Measurements from ENCODE around the gene GALNT13. TPM values are rescaled to one million over a fixed set of nuclear protein-coding genes. Genes with fewer than 3 reads are reported as not detected.

Gene GALNT13
- total RNA-seq, 2 experiments from 2014 or later, result not detected

DNA sequence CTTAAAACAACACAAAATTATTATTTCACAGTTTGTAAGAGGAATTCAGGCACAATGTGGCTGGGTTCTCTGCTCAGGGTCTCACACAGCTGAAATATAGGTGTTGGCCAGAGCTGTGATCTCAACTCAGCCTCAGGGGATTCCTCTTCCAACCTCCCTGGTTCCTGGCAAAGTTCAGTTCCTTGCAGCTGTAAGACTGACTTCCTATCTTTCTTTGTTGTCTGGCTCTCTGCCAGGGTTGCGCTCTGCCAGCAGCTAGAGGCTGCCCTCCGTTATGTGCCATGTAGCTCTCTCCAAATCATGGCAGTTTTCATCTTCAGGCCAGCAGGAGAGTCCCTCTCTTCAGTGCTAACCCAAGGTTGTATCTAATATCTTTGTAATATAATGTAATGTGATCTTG is 554.3 kb downstream of the GALNT13 start:
- H3K4me3 Mint-ChIP-seq, result no peak overlapping the region
- CTCF ChIA-PET, result no interaction called here
- H3K4me1 Mint-ChIP-seq, result no peaks in the 10 kb centered on the region

DNA sequence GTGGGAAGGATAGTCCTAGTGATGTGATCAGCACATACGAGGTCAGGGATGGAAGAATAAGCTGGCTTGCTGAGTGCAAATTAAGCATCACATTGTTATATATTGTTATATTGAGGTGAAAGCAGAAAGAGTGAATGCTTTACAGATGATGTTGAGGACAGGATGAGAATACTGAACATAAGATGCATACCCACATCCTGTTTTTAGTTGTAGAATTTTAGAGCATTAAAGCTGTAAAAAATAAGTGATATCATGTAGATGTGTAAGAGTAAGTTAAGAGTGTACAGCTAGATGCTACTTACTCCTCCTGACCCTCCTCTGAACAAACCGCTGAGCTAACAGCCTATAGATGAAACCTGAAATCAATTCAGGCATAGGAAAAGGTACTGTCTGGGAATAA is 555.7 kb downstream of the GALNT13 start:
- no peaks in the 10 kb centered on the region for H3K36me3 Mint-ChIP-seq
- H3K4me3 Mint-ChIP-seq, result no peak overlapping the region
- H3K27me3 Mint-ChIP-seq, result no peaks in the 10 kb centered on the region
- DNase-seq (no peak), ATAC-seq (no peak)
- no peak overlapping the region for H3K27ac Mint-ChIP-seq
- peaks cover 13% of the 10 kb centered on the region for H3K9me3 Mint-ChIP-seq (ENCODE audit: low read depth)
- no peaks in the 10 kb centered on the region for H3K4me1 Mint-ChIP-seq
- CTCF ChIA-PET, result no interaction called here

More for the DNA sequence above, 554.3 kb downstream of the GALNT13 start:
- H3K27ac Mint-ChIP-seq, result no peak overlapping the region
- peaks cover 12% of the 10 kb centered on the region for H3K9me3 Mint-ChIP-seq (ENCODE audit: low read depth)
- DNase-seq (no peak), ATAC-seq (no peak)
- no peaks in the 10 kb centered on the region for H3K36me3 Mint-ChIP-seq
- no peaks in the 10 kb centered on the region for H3K27me3 Mint-ChIP-seq

DNA sequence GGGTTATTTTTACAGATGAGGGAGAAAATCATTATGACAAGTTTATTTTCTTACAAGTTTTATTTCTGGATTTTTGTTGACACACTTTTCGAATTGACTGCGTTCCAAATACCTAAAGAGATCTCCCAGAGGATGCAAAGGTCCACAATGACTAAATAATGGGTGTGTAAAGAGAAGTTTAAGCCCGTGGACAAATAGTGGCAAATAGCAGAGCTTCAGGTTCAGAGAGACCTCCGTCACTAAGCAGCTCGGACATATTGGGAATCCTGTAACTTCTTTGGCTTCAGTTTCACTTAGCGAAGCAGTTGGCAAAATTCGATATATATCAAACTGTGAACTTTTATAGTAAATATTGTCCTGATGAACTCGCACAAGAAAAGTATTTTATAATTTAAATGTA is 556.3 kb downstream of the GALNT13 start:
- no peaks in the 10 kb centered on the region for H3K36me3 Mint-ChIP-seq
- H3K27ac Mint-ChIP-seq, result no peak overlapping the region
- CTCF ChIA-PET, result no interaction called here

DNA sequence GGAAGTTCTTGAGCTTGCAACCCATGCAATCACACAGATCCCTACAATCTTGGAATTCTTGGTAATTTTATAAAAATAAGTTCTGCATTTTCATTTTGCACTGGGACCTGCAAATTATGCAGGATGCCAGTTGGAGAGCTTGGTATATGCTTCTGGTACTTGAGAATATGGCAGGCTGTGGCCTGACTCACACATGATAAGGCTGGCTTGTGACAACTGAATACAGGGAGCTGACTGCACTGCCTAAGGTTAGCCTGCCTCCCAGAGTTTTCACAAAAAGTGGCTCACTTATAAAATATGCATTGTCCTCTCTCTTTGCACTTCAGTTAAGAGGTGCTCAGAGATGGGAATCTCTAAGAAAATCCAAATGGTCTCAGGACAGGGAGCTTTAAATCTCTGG is 561.3 kb downstream of the GALNT13 start:
- CTCF ChIA-PET, result no interaction called here
- DNase-seq, result no peak
- peaks cover 13% of the 10 kb centered on the region for H3K9me3 Mint-ChIP-seq (ENCODE audit: low read depth)
- ATAC-seq, result no peak
- H3K4me3 Mint-ChIP-seq, result no peak overlapping the region
- H3K27ac Mint-ChIP-seq, result no peak overlapping the region
- H3K36me3 Mint-ChIP-seq, result no peaks in the 10 kb centered on the region
- H3K27me3 Mint-ChIP-seq, result no peaks in the 10 kb centered on the region
- H3K4me1 Mint-ChIP-seq, result no peaks in the 10 kb centered on the region

More for the DNA sequence above, 556.3 kb downstream of the GALNT13 start:
- DNase-seq (no peak), ATAC-seq (no peak)
- Mint-ChIP-seq H3K27me3 (no peaks in the 10 kb centered on the region), H3K9me3 (ENCODE audit: low read depth) (peaks cover 15% of the 10 kb centered on the region), H3K4me1 (no peaks in the 10 kb centered on the region), H3K4me3 (no peak overlapping the region)

DNA sequence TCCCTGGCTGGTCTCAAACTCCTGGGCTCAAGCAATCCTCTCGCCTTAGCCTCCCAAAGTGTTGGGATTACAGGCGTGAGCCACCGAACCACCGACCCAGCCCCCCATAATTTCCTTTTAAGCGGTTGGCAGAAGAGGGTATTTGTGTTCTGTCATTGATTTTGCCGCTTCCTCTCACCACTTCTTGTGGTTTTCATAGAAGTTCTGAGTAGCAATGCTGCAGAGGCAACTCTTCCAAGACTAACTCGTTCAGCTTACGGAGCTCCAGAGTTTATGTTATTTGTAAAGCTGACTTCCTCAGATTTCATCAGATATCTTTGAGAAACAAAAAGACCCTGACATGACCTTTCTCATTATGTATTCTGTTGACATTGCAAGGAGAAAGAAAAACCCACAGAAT is 565.4 kb downstream of the GALNT13 start:
- Mint-ChIP-seq H3K27me3 (no peaks in the 10 kb centered on the region), H3K4me1 (no peaks in the 10 kb centered on the region), H3K4me3 (no peak overlapping the region), H3K27ac (no peak overlapping the region), H3K9me3 (ENCODE audit: low read depth) (peaks cover 2% of the 10 kb centered on the region), H3K36me3 (no peaks in the 10 kb centered on the region)
- ATAC-seq, result no peak
- no peak for DNase-seq
- CTCF ChIA-PET, result no interaction called here

DNA sequence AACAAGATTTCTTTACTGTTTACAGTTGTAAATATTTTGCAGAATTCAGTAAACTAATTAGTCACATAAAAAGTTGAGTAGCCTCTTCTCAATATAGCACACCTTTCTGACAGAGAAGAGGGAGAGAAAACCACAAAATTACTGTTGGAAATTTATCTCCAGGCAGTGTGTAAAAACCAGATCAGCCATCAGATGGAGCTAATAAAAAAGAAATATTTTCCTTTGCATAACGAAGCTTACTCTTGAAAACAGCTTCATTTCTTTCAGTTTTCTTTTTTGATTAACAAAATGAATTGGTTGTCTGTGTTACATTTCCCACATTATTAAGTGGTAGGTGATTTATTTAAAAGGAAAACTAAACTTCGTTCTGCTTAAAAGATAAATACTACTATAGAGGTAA is 567.4 kb downstream of the GALNT13 start:
- ATAC-seq (no peak), DNase-seq (no peak)
- no peak overlapping the region for H3K27ac Mint-ChIP-seq
- H3K4me1 Mint-ChIP-seq, result no peaks in the 10 kb centered on the region
- H3K36me3 Mint-ChIP-seq, result no peaks in the 10 kb centered on the region
- H3K4me3 Mint-ChIP-seq, result no peak overlapping the region
- CTCF ChIA-PET, result no interaction called here
- H3K27me3 Mint-ChIP-seq, result no peaks in the 10 kb centered on the region
- H3K9me3 Mint-ChIP-seq (ENCODE audit: low read depth), result no peaks in the 10 kb centered on the region

DNA sequence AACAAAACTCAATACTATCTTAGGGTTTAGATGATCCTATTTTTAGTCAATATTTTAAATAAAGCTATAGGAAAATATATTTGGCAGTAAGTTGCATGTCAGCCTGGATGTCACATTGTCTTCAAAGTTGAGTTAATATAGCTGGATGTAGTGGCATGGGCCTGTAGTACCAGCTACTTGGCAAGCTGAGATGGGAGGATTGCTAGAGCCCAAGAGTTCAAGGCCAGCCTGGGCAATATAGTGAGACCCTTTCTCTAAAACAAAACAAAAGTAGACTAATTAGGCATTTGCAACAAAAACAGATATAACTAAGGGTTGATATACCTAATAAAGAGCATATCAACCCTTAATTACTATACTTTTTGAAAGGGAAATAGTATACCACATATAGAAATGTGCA is 572.2 kb downstream of the GALNT13 start:
- CTCF ChIA-PET, result no interaction called here
- Mint-ChIP-seq H3K36me3 (no peaks in the 10 kb centered on the region), H3K27ac (no peak overlapping the region), H3K27me3 (no peaks in the 10 kb centered on the region), H3K4me3 (no peak overlapping the region), H3K4me1 (no peaks in the 10 kb centered on the region), H3K9me3 (ENCODE audit: low read depth) (no peaks in the 10 kb centered on the region)
- ATAC-seq (no peak), DNase-seq (no peak)

DNA sequence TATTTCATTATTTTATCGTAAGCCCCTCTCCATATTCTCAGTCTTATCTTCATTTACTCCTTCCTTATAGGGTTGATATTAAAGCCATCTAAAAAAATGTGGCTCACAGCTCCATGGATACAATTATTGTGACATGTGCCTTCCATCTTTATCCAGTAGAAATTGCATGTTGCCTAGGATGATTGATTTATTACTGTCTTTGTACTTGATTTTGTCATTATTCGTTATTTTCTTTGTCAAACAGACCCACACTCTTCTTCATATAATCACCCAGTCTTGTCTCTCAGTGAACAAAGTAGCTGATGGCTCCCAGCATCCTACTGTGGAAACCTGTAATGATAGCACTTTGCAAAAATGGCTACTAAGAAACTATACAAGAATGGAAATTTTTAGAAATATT is 574.6 kb downstream of the GALNT13 start:
- no peaks in the 10 kb centered on the region for H3K9me3 Mint-ChIP-seq (ENCODE audit: low read depth)

DNA sequence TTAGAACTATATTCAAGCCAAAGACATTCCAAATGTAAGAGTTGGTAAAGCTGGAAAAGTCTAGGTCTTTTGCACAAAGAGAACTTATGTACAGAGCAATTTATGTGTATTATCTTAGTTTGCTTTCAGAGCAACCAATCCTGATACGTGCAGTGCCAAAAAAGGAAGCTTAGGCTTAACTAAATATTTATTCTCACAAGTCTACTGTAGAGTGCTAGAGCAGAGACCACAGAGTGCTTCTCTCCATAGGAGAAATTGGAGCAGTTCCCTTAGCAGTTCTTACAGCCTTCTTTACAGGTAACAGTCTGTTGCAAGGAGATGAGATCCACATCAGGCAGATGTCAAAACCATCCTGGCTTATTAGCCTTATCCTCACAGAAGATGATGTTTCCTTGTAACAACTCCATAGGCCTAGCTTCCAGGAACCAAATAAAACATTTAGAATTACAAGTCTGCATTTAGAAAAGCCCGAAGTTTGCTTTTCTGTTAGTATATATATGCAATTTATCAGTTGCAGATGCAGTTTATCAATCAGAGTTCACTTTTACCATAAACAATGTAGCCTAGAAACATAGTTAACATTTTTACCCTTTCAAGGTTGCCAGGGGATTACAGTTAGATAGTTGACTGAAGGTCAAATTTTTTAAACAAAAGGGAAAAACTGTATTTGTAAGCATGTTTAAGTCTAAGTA is 576.2 kb downstream of the GALNT13 start:
- CTCF ChIA-PET, result no interaction called here
- Mint-ChIP-seq H3K27me3 (no peaks in the 10 kb centered on the region), H3K36me3 (no peaks in the 10 kb centered on the region), H3K9me3 (ENCODE audit: low read depth) (no peaks in the 10 kb centered on the region), H3K4me1 (no peaks in the 10 kb centered on the region), H3K27ac (no peak overlapping the region), H3K4me3 (no peak overlapping the region)
- ATAC-seq, result no peak
- no peak for DNase-seq

More for the DNA sequence above, 574.6 kb downstream of the GALNT13 start:
- Mint-ChIP-seq H3K4me1 (no peaks in the 10 kb centered on the region), H3K27ac (no peak overlapping the region), H3K27me3 (no peaks in the 10 kb centered on the region), H3K4me3 (no peak overlapping the region), H3K36me3 (no peaks in the 10 kb centered on the region)
- no peak for DNase-seq
- CTCF ChIA-PET, result no interaction called here
- no peak for ATAC-seq

DNA sequence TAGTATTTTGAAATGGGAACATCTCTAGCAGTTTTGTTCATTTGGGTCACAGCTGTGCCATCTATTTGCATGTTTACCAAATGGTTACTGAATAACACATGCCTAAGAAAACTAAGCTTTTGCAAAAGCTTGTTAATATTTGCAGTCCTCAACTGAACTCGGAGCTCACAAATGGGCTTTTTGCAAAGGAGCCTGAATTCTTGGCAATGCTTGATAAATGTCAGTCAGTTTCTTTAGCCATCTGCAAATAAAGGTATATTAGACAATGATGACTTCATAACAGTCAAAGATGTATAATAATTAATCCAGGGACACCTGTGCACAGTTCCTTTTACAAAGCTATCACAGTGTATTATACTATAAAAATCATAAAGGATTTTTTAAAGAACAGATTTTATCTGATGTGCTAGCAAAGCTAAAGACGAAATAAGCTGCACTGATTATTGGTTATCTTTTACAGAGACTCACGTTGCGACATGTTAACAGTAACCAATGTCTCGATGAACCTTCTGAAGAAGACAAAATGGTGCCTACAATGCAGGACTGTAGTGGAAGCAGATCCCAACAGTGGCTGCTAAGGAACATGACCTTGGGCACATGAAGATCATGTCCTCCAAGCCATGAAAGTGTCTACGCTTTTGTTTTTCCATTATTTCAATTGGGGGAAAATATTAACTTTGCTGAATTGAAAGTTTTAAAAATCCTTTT is 578.4 kb downstream of the GALNT13 start:
- Mint-ChIP-seq H3K9me3 (ENCODE audit: low read depth) (no peaks in the 10 kb centered on the region), H3K27ac (no peak overlapping the region), H3K27me3 (no peaks in the 10 kb centered on the region), H3K4me3 (no peak overlapping the region), H3K4me1 (no peaks in the 10 kb centered on the region), H3K36me3 (no peaks in the 10 kb centered on the region)
- no peak for DNase-seq
- CTCF ChIA-PET, result no interaction called here
- ATAC-seq, result no peak

DNA sequence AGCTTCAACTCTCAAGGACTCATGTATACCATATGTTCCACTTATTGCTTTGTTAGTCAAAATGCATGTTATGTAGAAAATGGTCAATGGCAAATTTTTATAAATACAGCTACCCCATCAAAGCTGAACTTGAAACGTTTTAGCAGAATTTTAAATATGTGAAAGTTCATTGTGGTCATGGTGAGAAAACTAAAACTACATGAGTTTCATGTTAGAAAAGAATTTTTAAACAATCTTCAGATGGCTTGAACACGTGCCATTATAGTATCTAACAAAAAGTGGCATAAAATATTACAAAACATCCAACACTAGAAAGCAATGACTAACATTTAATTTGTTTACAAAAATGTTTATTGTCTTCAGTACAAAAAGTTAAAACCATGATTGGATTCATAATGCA is 580.7 kb downstream of the GALNT13 start:
- no peak overlapping the region for H3K4me3 Mint-ChIP-seq
- DNase-seq (no peak), ATAC-seq (no peak)
- no peaks in the 10 kb centered on the region for H3K4me1 Mint-ChIP-seq
- H3K36me3 Mint-ChIP-seq, result no peaks in the 10 kb centered on the region
- CTCF ChIA-PET, result no interaction called here
- H3K27ac Mint-ChIP-seq, result no peak overlapping the region
- no peaks in the 10 kb centered on the region for H3K9me3 Mint-ChIP-seq (ENCODE audit: low read depth)
- no peaks in the 10 kb centered on the region for H3K27me3 Mint-ChIP-seq

DNA sequence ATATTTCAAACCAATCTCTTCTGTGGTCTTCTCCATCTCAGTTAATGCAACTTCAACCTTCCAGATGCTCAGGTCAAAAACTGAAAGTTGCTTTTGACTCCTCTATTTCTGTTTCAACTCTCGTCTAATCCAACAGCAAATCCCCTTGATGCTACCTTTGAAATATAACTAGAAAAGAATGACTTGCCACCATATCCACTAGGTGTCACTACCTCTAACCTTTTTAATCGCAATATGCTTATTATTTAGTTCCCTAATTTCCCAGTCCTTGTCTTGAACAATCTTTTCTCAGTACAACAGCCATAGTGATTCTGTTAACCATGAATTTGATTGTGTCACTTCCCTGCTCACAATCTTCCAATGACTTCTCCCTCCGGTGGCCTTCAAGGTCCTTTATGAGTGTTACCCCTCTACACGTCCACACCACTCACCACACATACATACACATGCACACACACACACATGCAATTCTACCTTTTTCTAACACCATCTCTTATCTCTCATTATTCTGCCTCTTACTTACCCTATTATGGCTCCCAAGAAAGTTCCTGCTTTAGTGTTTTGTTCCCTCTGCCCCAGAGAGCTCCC is 581.3 kb downstream of the GALNT13 start:
- Mint-ChIP-seq H3K27me3 (no peaks in the 10 kb centered on the region), H3K4me3 (no peak overlapping the region), H3K9me3 (ENCODE audit: low read depth) (no peaks in the 10 kb centered on the region), H3K36me3 (no peaks in the 10 kb centered on the region), H3K27ac (no peak overlapping the region), H3K4me1 (no peaks in the 10 kb centered on the region)
- no peak for ATAC-seq
- CTCF ChIA-PET, result no interaction called here
- no peak for DNase-seq

DNA sequence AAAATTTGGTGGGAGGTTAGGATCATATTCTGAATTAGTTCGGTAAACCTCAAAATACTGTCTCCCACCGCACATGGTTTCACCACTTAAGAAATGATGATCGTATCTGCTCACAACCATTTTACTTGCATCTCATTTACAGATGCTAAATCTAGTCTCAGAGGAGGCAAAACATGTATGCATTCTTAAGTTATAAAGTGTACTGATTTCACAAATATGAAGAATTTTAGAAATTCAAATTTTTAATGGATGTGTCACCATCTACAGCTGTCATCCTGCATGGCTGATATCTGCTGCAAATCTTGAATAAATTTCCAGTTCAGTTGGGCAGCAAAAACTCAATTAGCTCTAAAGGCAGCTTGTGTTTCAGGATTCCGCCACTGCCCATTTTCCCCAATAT is 583.4 kb downstream of the GALNT13 start:
- H3K4me1 Mint-ChIP-seq, result no peaks in the 10 kb centered on the region
- ATAC-seq, result no peak
- no peaks in the 10 kb centered on the region for H3K27me3 Mint-ChIP-seq
- H3K36me3 Mint-ChIP-seq, result no peaks in the 10 kb centered on the region
- H3K9me3 Mint-ChIP-seq (ENCODE audit: low read depth), result no peaks in the 10 kb centered on the region
- CTCF ChIA-PET, result interaction anchor here (0.5 kb wide), 1 partner anchor 20 kb away, joined by 3 read pairs; no protein-coding TSS in a partner anchor
- no peak overlapping the region for H3K27ac Mint-ChIP-seq
- no peak overlapping the region for H3K4me3 Mint-ChIP-seq
- DNase-seq, result no peak

DNA sequence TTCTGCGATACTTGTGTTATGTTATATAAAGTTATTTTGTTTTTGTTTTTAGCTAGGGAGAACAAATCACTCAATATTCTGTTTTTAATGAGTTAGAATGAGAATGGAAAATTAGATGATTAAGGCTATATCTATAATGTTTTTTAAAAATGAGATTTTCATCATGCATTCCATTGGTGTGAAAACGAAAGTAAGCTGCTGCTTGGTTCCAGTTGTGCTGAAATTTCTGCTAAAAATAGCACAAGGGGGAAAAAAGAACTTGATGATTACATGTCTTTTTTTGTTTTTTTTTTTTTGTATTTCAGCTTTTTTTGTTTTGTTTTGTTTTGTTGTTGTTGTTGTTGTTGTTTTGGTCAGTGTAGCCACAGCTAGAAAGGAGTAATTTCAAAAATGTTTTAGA is 584.1 kb downstream of the GALNT13 start:
- Mint-ChIP-seq H3K4me3 (no peak overlapping the region), H3K4me1 (no peaks in the 10 kb centered on the region)

More for the DNA sequence above, 584.1 kb downstream of the GALNT13 start:
- CTCF ChIA-PET, result no interaction called here
- Mint-ChIP-seq H3K27me3 (no peaks in the 10 kb centered on the region), H3K36me3 (no peaks in the 10 kb centered on the region), H3K27ac (no peak overlapping the region), H3K9me3 (ENCODE audit: low read depth) (no peaks in the 10 kb centered on the region)
- DNase-seq, result no peak
- no peak for ATAC-seq
